Measurements from ENCODE around the gene BAD.

BAD gene

GRCh38 chr11:64258946-64259532, 25.4 kb downstream of the BAD start:
- no peak overlapping the region for H3K4me3 ChIP-seq (replicated peaks; ENCODE audit: low read depth, low read length)
- TF ChIP-seq CTCF (IDR thresholded peaks at IDR 0.05; ENCODE audit: low read depth, low read length, missing control alignments): no peak
- no peak for DNase-seq (ENCODE audit: extremely low read depth, low read depth)

GRCh38 chr11:64258356-64258755, 26.1 kb downstream of the BAD start:
- DNase-seq (ENCODE audit: extremely low read depth, low read depth): no peak
- no peak for TF ChIP-seq CTCF (IDR thresholded peaks at IDR 0.05; ENCODE audit: low read depth, low read length, missing control alignments)
- no peak overlapping the region for H3K4me3 ChIP-seq (replicated peaks; ENCODE audit: low read depth, low read length)

GRCh38 chr11:64256300-64256699, 28.2 kb downstream of the BAD start:
- no peak for DNase-seq (ENCODE audit: extremely low read depth, low read depth)
- TF ChIP-seq CTCF (IDR thresholded peaks at IDR 0.05; ENCODE audit: low read depth, low read length, missing control alignments): no peak
- H3K4me3 ChIP-seq (replicated peaks; ENCODE audit: low read depth, low read length): no peak overlapping the region

- DNase-seq (ENCODE audit: extremely low read depth, low read depth): no peak
- TF ChIP-seq CTCF (IDR thresholded peaks at IDR 0.05; ENCODE audit: low read depth, low read length, missing control alignments): no peak
- no peak overlapping the region for H3K4me3 ChIP-seq (replicated peaks; ENCODE audit: low read depth, low read length)
Observed at GRCh38 chr11:64255135-64256128, 29.0 kb downstream of the BAD start.

- no peak for DNase-seq (ENCODE audit: extremely low read depth, low read depth)
- no peak overlapping the region for H3K4me3 ChIP-seq (replicated peaks; ENCODE audit: low read depth, low read length)
- TF ChIP-seq CTCF (IDR thresholded peaks at IDR 0.05; ENCODE audit: low read depth, low read length, missing control alignments): no peak
Observed at GRCh38 chr11:64254326-64254725, 30.1 kb downstream of the BAD start.

GRCh38 chr11:64253481-64253880, 31.0 kb downstream of the BAD start:
- no peak for TF ChIP-seq CTCF (IDR thresholded peaks at IDR 0.05; ENCODE audit: low read depth, low read length, missing control alignments)
- H3K4me3 ChIP-seq (replicated peaks; ENCODE audit: low read depth, low read length): no peak overlapping the region
- no peak for DNase-seq (ENCODE audit: extremely low read depth, low read depth)

Data from HFF-Myc (cell line).